ENCODE results near the gene FAM171A2. TPM values are rescaled to one million over a fixed set of nuclear protein-coding genes. Genes with fewer than 3 reads are reported as not detected.

Gene FAM171A2
- total and polyA plus RNA-seq, 12 donors: 0.13 to 5.4 (median 2.3) TPM

DNA sequence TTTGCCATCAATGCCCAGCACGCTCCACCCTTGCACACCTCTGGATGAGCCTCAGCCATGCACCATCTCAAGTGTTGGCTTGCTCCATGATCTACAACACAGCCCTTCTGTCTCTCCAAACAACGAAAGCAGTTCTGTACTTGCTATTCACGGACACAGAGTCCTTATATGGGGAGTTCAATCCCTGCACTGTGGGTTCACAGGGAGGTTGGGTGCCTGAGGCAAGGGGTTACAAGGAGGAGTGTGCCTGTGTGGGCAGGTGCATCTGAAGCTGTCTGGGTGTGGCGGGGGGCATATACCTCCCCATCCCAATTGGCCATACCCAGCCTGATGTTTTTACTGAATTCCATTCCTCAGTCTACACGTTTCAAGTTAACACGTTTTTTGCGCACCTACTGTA, 49.6 kb downstream of the FAM171A2 start:
- TF ChIP-seq POLR2A (IDR thresholded peaks at IDR 0.05): no peak
- TF ChIP-seq, protein P1, sequence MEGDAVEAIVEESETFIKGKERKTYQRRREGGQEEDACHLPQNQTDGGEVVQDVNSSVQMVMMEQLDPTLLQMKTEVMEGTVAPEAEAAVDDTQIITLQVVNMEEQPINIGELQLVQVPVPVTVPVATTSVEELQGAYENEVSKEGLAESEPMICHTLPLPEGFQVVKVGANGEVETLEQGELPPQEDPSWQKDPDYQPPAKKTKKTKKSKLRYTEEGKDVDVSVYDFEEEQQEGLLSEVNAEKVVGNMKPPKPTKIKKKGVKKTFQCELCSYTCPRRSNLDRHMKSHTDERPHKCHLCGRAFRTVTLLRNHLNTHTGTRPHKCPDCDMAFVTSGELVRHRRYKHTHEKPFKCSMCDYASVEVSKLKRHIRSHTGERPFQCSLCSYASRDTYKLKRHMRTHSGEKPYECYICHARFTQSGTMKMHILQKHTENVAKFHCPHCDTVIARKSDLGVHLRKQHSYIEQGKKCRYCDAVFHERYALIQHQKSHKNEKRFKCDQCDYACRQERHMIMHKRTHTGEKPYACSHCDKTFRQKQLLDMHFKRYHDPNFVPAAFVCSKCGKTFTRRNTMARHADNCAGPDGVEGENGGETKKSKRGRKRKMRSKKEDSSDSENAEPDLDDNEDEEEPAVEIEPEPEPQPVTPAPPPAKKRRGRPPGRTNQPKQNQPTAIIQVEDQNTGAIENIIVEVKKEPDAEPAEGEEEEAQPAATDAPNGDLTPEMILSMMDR (IDR thresholded peaks at IDR 0.05): no peak
- H3K27me3 ChIP-seq: peaks cover 12% of the 10 kb centered on the region
- no peak overlapping the region for H3K27ac ChIP-seq
- intact Hi-C loops (cut with DNase I): no loop called here
- WGBS, 4 donors: 75 to 89% (median 86%) methylated on average over 7 of the region's 7 CpGs
- H3K4me1 ChIP-seq (replicated peaks in 1 of 2): peaks cover 4% of the 10 kb centered on the region in 2 donors
- H3K36me3 ChIP-seq (replicated peaks in 1 of 2): no peaks in the 10 kb centered on the region
- DNase-seq: no peak
- H3K4me3 ChIP-seq: no peak overlapping the region
- no peaks in the 10 kb centered on the region for H3K9me3 ChIP-seq (replicated peaks in 1 of 3)

DNA sequence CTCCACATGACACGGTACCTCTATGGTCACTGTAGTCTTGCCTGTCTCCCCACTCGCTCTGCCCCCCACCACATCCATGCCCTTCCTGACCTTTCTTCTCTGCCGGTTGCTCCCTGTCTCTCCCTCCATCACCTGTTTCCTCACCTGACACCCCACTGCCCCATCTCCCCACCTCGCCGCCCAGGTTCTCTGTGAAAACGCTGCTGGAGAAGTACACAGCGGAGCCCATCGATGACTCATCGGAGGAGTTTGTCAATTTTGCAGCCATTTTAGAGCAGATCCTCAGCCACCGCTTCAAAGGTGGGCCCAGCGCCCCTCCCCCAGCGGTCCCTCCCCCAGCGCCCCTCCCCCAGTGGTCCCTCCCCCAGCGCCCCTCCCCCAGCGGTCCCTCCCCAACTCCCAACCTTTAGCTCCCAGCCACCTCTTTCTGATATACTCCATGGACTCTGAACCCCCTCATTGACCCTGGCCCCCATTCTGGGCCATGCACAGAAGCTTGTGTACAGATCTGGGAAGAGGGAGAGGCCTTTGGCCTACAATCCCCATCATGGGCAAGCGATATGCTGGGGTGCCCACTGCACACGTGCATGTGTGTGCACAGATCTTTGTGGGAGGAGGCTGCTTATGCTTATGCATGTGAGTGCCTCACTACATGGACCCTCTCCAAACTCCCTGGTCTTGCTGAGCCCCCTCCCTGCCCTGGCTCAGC, 51.1 kb downstream of the FAM171A2 start:
- 70 to 90% (median 73%) methylated on average over 13 to 17 of the region's 17 CpGs for WGBS, 4 donors
- intact Hi-C loops (cut with DNase I): no loop called here
- H3K36me3 ChIP-seq (replicated peaks in 1 of 2): no peaks in the 10 kb centered on the region
- no peak overlapping the region for H3K4me3 ChIP-seq
- no peak overlapping the region for H3K27ac ChIP-seq
- no peaks in the 10 kb centered on the region for H3K9me3 ChIP-seq (replicated peaks in 1 of 3)
- peaks cover 12% of the 10 kb centered on the region for H3K27me3 ChIP-seq
- TF ChIP-seq, protein P1 (IDR thresholded peaks at IDR 0.05): no peak
- no peak for TF ChIP-seq POLR2A (IDR thresholded peaks at IDR 0.05)
- DNase-seq: no peak
- H3K4me1 ChIP-seq (replicated peaks in 1 of 2): peaks cover 16% of the 10 kb centered on the region in 2 donors

DNA sequence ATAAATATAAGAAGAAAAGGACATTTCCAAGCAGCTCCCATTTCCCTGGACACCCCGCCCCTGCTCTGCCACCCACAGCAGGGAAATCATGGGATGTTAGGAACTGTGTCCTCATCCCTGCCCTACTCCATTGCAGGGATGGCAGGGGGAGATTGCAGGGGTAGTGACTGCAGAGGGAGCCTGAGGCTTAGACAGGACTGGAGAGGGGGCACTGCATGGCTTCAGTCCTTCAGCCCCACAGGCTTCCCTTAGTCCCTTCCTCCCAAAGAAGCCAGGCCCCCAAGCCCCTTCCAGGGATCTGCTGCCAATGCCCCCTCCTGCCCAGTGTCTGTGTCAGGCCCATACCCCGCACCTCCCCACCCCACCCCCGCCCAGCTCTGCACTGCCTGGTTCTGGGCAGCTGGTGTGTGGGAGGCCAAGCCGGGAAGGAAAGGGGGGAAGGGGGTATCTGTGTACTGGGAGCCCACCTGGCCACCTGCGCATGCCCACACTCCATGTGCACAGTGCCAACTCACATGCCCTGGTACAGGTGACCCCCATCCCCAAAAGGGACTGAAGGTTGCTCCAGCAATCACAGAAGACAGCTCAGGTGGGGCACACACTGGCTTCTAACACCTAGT, 52.0 kb downstream of the FAM171A2 start:
- Histone ChIP-seq H3K4me1 (replicated peaks in 1 of 2) (peaks cover 17 to 22% of the 10 kb centered on the region in 2 donors), H3K27ac (no peak overlapping the region), H3K9me3 (replicated peaks in 1 of 3) (no peaks in the 10 kb centered on the region), H3K4me3 (no peak overlapping the region), H3K27me3 (peaks cover 11% of the 10 kb centered on the region), H3K36me3 (replicated peaks in 1 of 2) (no peaks in the 10 kb centered on the region)
- 71 to 86% (median 81%) methylated on average over 1 to 5 of the region's 5 CpGs for WGBS, 4 donors
- no peak for DNase-seq
- TF ChIP-seq, protein P1 (IDR thresholded peaks at IDR 0.05): no peak
- no peak for TF ChIP-seq POLR2A (IDR thresholded peaks at IDR 0.05)
- intact Hi-C loops (cut with DNase I): no loop called here

DNA sequence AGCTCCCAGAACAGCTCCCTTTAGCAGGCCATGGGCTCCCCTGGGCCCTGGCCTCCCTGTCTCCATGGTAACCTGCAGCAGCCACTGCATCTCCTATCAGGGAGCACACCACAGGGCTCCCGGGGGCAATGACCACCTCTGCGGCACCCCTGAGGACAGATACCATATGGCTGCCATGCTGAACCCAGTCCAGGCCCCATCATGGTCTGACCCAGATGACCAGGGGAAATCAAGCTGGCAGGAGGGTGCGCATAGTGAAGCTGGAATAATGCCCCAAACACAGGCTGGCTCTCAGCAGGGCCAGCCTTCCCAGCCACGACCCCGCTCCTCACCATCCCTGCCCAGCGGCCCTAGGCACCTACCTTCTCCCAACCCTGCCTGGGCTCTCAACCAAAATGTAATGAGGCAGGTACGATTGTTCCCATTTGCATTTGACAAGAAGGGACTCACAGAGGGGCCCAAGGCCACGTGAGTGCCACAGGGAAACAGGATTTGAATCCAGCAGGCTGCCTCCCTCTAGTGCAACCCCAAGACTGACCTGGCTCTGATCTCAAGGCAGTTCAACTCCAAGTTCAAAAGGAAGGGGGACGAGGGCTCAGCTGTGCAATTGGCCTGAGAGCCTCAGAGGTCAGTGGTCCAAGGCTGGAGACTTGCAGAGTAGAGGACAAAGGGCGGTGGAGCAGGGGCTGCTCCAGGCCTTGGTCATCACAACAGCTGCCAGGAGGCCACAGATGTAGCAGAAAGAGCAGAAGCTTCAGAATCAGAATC, 52.9 kb downstream of the FAM171A2 start:
- no peak overlapping the region for H3K27ac ChIP-seq
- WGBS, 4 donors: 61 to 90% (median 76%) methylated on average over 2 to 10 of the region's 10 CpGs
- intact Hi-C loops (cut with DNase I): no loop called here
- H3K36me3 ChIP-seq (replicated peaks in 1 of 2): no peaks in the 10 kb centered on the region
- H3K9me3 ChIP-seq (replicated peaks in 1 of 3): no peaks in the 10 kb centered on the region
- H3K27me3 ChIP-seq: peaks cover 5% of the 10 kb centered on the region
- TF ChIP-seq, protein P1 (IDR thresholded peaks at IDR 0.05): no peak
- no peak for TF ChIP-seq POLR2A (IDR thresholded peaks at IDR 0.05)
- DNase-seq: no peak
- H3K4me3 ChIP-seq: no peak overlapping the region
- H3K4me1 ChIP-seq (replicated peaks in 1 of 2): peaks cover 17 to 22% of the 10 kb centered on the region in 2 donors
